Measurements from ENCODE around the gene ZSCAN20.
A peak's percentile ranks its signal among the peaks of the same experiment; 100 is the strongest.

- TF ChIP-seq, protein P1, sequence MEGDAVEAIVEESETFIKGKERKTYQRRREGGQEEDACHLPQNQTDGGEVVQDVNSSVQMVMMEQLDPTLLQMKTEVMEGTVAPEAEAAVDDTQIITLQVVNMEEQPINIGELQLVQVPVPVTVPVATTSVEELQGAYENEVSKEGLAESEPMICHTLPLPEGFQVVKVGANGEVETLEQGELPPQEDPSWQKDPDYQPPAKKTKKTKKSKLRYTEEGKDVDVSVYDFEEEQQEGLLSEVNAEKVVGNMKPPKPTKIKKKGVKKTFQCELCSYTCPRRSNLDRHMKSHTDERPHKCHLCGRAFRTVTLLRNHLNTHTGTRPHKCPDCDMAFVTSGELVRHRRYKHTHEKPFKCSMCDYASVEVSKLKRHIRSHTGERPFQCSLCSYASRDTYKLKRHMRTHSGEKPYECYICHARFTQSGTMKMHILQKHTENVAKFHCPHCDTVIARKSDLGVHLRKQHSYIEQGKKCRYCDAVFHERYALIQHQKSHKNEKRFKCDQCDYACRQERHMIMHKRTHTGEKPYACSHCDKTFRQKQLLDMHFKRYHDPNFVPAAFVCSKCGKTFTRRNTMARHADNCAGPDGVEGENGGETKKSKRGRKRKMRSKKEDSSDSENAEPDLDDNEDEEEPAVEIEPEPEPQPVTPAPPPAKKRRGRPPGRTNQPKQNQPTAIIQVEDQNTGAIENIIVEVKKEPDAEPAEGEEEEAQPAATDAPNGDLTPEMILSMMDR (IDR thresholded peaks at IDR 0.05 in 2 of 3, conservative IDR thresholded peaks at IDR 0.05 in 1 of 3; ENCODE audit: borderline replicate concordance in 1 of 3, insufficient read depth in 1 of 3, low read depth in 2 of 3, low read length in 2 of 3): no peak
- peak; percentile 58 for TF ChIP-seq SP1 (IDR thresholded peaks at IDR 0.05; ENCODE audit: low read depth)
Observed at GRCh38 chr1:33516428-33516827, 44.0 kb downstream of the ZSCAN20 start.

Data from HCT116 (cell line).